Activated B cell treated with CpG ODN at 0.5 μM for 24 hours (primary cell): ENCODE results near the gene KYAT1. TPM values are rescaled to one million over a fixed set of nuclear protein-coding genes. Genes with fewer than 3 reads are reported as not detected.

Experiments used
- ATAC-seq: fragments of 200-7000 bp; cut with Tn5 transposase; one replicate; pipeline ENCODE4 v1.10.0; 2021; ENCODE audit warnings: low read depth, mild to moderate bottlenecking, moderate library complexity
- CTCF ChIA-PET: fragments of 350-600 bp; sonication (Branson Sonifier 250); formaldehyde crosslinking; loops from one replicate; lab custom pipeline; 2021; ENCODE audit warnings: antibody characterized with exemption; lab: Charles Lee
- POLR2A ChIA-PET: fragments of 350-600 bp; sonication (Branson Sonifier 250); formaldehyde crosslinking; loops from one replicate; lab custom pipeline; 2021; ENCODE audit warnings: antibody characterized with exemption; lab: Charles Lee
- DNase-seq: peaks from one replicate; pipeline ENCODE4 v3.0.0; 2022
- H3K27ac Mint-ChIP-seq: one replicate; pipeline ENCODE4 v1.8.0; 2020; ENCODE audit warnings: mixed read lengths
- H3K27me3 Mint-ChIP-seq: one replicate; pipeline ENCODE4 v1.8.0; 2021; ENCODE audit warnings: mixed read lengths
- H3K36me3 Mint-ChIP-seq: one replicate; pipeline ENCODE4 v1.8.0; 2021; ENCODE audit warnings: low read depth, mixed read lengths
- H3K4me1 Mint-ChIP-seq: one replicate; pipeline ENCODE4 v1.8.0; 2021; ENCODE audit warnings: mixed read lengths
- H3K4me3 Mint-ChIP-seq: one replicate; pipeline ENCODE4 v1.8.0; 2020; ENCODE audit warnings: mild to moderate bottlenecking, mixed read lengths
- H3K9me3 Mint-ChIP-seq: one replicate; pipeline ENCODE4 v1.8.0; 2020; ENCODE audit warnings: mixed read lengths
- CTCF ChIP-seq: fragments of 200-600 bp; IDR thresholded peaks from one replicate; pipeline ENCODE4 v1.8.0; 2022; ENCODE audit warnings: antibody characterized with exemption, mild to moderate bottlenecking
- intact Hi-C: fragments of 100-400 bp; cut with micrococcal nuclease; formaldehyde crosslinking; loops from one replicate; pipeline ENCODE4 v1.15.1; 2024
- total RNA-seq: library from RNA; stranded (reverse); gene quantifications from 2 replicates; pipeline ENCODE4 v1.2.3, GENCODE V29; 2022

The KYAT1 gene
- total RNA-seq, 1 donor from 2014 or later = 4.3 TPM

- no peak overlapping the region for H3K4me3 Mint-ChIP-seq
- peaks cover 8% of the 10 kb centered on the region for H3K4me1 Mint-ChIP-seq
- no peak for TF ChIP-seq CTCF
- CTCF ChIA-PET = interaction anchor here (1.0 kb wide), 1 partner anchor 21 kb away, joined by 3 read pairs; no protein-coding TSS in a partner anchor
- H3K27ac Mint-ChIP-seq = no peak overlapping the region
- no peak for ATAC-seq
- intact Hi-C loops = no loop called here
- no peaks in the 10 kb centered on the region for H3K27me3 Mint-ChIP-seq
- peaks cover 37% of the 10 kb centered on the region for H3K36me3 Mint-ChIP-seq
- H3K9me3 Mint-ChIP-seq = no peaks in the 10 kb centered on the region
- POLR2A ChIA-PET = interaction anchor here (0.6 to 1.1 kb wide), 2 partner anchors 11 to 78 kb away, joined by 3 to 7 read pairs; partner anchors contain the start of gene SPOUT1
- DNase-seq = no peak
Observed at GRCh38 chr9:128908372-128908771, 26.6 kb upstream of the KYAT1 start.

DNA sequence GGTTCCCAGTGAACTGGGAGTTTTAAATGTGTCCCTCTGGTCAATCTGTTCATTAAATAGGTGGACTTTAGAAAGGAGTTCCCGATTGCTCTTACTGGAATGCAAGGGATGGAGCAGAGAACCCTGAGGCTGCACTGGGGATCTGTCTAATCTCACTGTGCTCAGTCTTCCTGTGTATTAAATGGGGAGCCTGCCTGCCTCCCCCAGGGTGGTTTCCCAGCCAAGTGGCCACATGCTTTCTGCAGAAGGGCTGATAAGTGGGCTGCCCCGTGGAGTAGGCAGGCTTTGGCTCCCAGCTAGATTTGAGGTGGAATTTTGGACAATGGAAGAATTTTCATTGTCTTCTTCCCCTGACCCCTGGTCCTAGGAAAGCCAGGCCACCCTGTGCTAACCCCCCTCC lies 25.0 kb upstream of the KYAT1 start:
- DNase-seq (no peak), ATAC-seq (no peak)
- H3K4me3 Mint-ChIP-seq = no peak overlapping the region
- peaks cover 15% of the 10 kb centered on the region for H3K4me1 Mint-ChIP-seq
- H3K27me3 Mint-ChIP-seq = no peaks in the 10 kb centered on the region
- no peak for TF ChIP-seq CTCF
- H3K36me3 Mint-ChIP-seq = peaks cover 26% of the 10 kb centered on the region
- no peaks in the 10 kb centered on the region for H3K9me3 Mint-ChIP-seq
- ChIA-PET POLR2A (interaction anchor here (0.6 kb wide), 1 partner anchor 15 kb away, joined by 9 read pairs; no protein-coding TSS in a partner anchor), CTCF (no interaction called here)
- intact Hi-C loops = no loop called here
- H3K27ac Mint-ChIP-seq = peak overlapping the region; percentile 12

GRCh38 chr9:128905964-128906363 lies 24.2 kb upstream of the KYAT1 start:
- DNase-seq (no peak), ATAC-seq (no peak)
- no peak for TF ChIP-seq CTCF
- no peaks in the 10 kb centered on the region for H3K9me3 Mint-ChIP-seq
- ChIA-PET CTCF (no interaction called here), POLR2A (interaction anchor here (0.6 kb wide), 1 partner anchor 16 kb away, joined by 9 read pairs; no protein-coding TSS in a partner anchor)
- H3K4me3 Mint-ChIP-seq = no peak overlapping the region
- no peak overlapping the region for H3K27ac Mint-ChIP-seq
- intact Hi-C loops = no loop called here
- peaks cover 19% of the 10 kb centered on the region for H3K4me1 Mint-ChIP-seq
- peaks cover 26% of the 10 kb centered on the region for H3K36me3 Mint-ChIP-seq
- H3K27me3 Mint-ChIP-seq = no peaks in the 10 kb centered on the region

GRCh38 chr9:128903871-128904620 lies 22.3 kb upstream of the KYAT1 start:
- no peak for TF ChIP-seq CTCF
- CTCF ChIA-PET = no interaction called here
- DNase-seq (no peak), ATAC-seq (no peak)
- no peak overlapping the region for H3K4me3 Mint-ChIP-seq
- no peaks in the 10 kb centered on the region for H3K9me3 Mint-ChIP-seq
- H3K27ac Mint-ChIP-seq = peak overlapping the region; percentile 66
- H3K27me3 Mint-ChIP-seq = no peaks in the 10 kb centered on the region
- peaks cover 23% of the 10 kb centered on the region for H3K36me3 Mint-ChIP-seq
- H3K4me1 Mint-ChIP-seq = peaks cover 37% of the 10 kb centered on the region
- intact Hi-C loops = loop anchor here (2.0 kb wide), 1 partner anchor 41 kb away; no protein-coding TSS in a partner anchor
- POLR2A ChIA-PET = interaction anchor here (0.6 to 1.4 kb wide), 2 partner anchors 17 to 35 kb away, joined by 3 to 4 read pairs; partner anchors contain the start of gene PHYHD1

GRCh38 chr9:128903079-128903461 lies 21.3 kb upstream of the KYAT1 start:
- Mint-ChIP-seq H3K27ac (peak overlapping the region; percentile 95), H3K27me3 (no peaks in the 10 kb centered on the region), H3K4me1 (peaks cover 47% of the 10 kb centered on the region), H3K4me3 (no peak overlapping the region), H3K36me3 (peaks cover 13% of the 10 kb centered on the region), H3K9me3 (no peaks in the 10 kb centered on the region)
- ATAC-seq (no peak), DNase-seq (no peak)
- intact Hi-C loops = loop anchor here (2.0 kb wide), 1 partner anchor 40 kb away; no protein-coding TSS in a partner anchor
- TF ChIP-seq CTCF = no peak
- CTCF ChIA-PET = no interaction called here
- POLR2A ChIA-PET = interaction anchor here (0.6 to 1.4 kb wide), 2 partner anchors 18 to 249 kb away, joined by 3 read pairs; partner anchors contain the start of gene PHYHD1
